K562 (cell line): ENCODE data around the gene SCRN2. TPM values are rescaled to one million over a fixed set of nuclear protein-coding genes. Genes with fewer than 3 reads are reported as not detected.

ENCODE experiments used
- CHD4 ChIP-seq: fragments of 200-600 bp; sonication (generic); IDR thresholded peaks from 3 replicates; pipeline ENCODE4 v1.6.1; 2012; ENCODE audit warnings: low read depth, mild to moderate bottlenecking, mixed read lengths, low read length, inconsistent platforms; ENCODE audit not compliant: insufficient read depth, insufficient replicate concordance, poor library complexity, severe bottlenecking
- COPS2 ChIP-seq: fragments of 450-650 bp; conservative IDR thresholded peaks from 2 replicates; pipeline ENCODE4 v1.6.1; 2016; ENCODE audit warnings: mild to moderate bottlenecking, moderate library complexity
- CREBBP ChIP-seq: IDR thresholded peaks from one replicate; pipeline ENCODE4 v1.6.1; 2012; ENCODE audit warnings: low read depth, mild to moderate bottlenecking, control low read depth, inconsistent platforms, low read length
- CTCF ChIP-seq, 3 experiments: IDR thresholded peaks in 2 of 3; conservative IDR thresholded peaks in 1 of 3; 2 replicates each; pipeline ENCODE4 v1.5.1; 2011 to 2012; ENCODE audit warnings: low read length in 3 of 3, mild to moderate bottlenecking in 3 of 3, control low read depth in 2 of 3, improper control_type of control experiment in 1 of 3, inconsistent platforms in 1 of 3, low read depth in 1 of 3, mixed read lengths in 1 of 3, moderate library complexity in 1 of 3; ENCODE audit not compliant: insufficient read depth in 2 of 3
- GATA2 ChIP-seq: sonication (generic); formaldehyde crosslinking; IDR thresholded peaks from 2 replicates; pipeline ENCODE4 v1.4.0; 2020; ENCODE audit warnings: mild to moderate bottlenecking, missing genetic modification reagents
- HES1 ChIP-seq: fragments of 450-650 bp; IDR thresholded peaks from 2 replicates; pipeline ENCODE4 v1.6.1; 2016; ENCODE audit warnings: low read depth, mild to moderate bottlenecking, moderate library complexity
- ILF3 ChIP-seq: fragments of 450-650 bp; IDR thresholded peaks from 2 replicates; pipeline ENCODE4 v1.6.1; 2018; ENCODE audit warnings: antibody characterized with exemption, mild to moderate bottlenecking, moderate library complexity, borderline replicate concordance
- IRF2 ChIP-seq: sonication (generic); formaldehyde crosslinking; IDR thresholded peaks from 2 replicates; pipeline ENCODE4 v1.8.1; 2022; ENCODE audit warnings: mild to moderate bottlenecking, missing genetic modification reagents
- KAT7 ChIP-seq: sonication (generic); formaldehyde crosslinking; IDR thresholded peaks from 2 replicates; pipeline ENCODE4 v1.8.0; 2022; ENCODE audit warnings: missing genetic modification reagents, mild to moderate bottlenecking, borderline replicate concordance
- MAFF ChIP-seq: IDR thresholded peaks from 2 replicates; pipeline ENCODE4 v1.6.1; 2012; ENCODE audit warnings: low read length, improper control_type of control experiment
- MTA2 ChIP-seq: fragments of 450-650 bp; IDR thresholded peaks from 2 replicates; pipeline ENCODE4 v1.6.1; 2016; ENCODE audit warnings: low read depth
- NR2C2 ChIP-seq, 2 experiments: fragments of 200-800 bp in 1 of 2; sonication (Bioruptor generic) in 1 of 2; sonication (generic) in 1 of 2; formaldehyde crosslinking in 1 of 2; IDR thresholded peaks; 2 replicates each; pipeline versions ENCODE4 v1.6.1 to v1.8.0; 2016 to 2022; ENCODE audit warnings: mild to moderate bottlenecking in 1 of 2, missing compliant biosample characterization in 1 of 2, missing genetic modification characterization in 1 of 2, missing genetic modification reagents in 1 of 2
- NR3C1 ChIP-seq: sonication (generic); formaldehyde crosslinking; IDR thresholded peaks from 2 replicates; pipeline ENCODE4 v1.8.1; 2022; ENCODE audit warnings: missing genetic modification reagents
- PHF21A ChIP-seq: fragments of 450-650 bp; IDR thresholded peaks from 2 replicates; pipeline ENCODE4 v1.6.1; 2017; ENCODE audit warnings: low read depth, borderline replicate concordance
- PHF8 ChIP-seq: fragments of 200-600 bp; sonication (generic); IDR thresholded peaks from 2 replicates; pipeline ENCODE4 v1.6.1; 2012; ENCODE audit warnings: mixed run types, mild to moderate bottlenecking, inconsistent platforms, low read length, moderate library complexity, borderline replicate concordance
- SMAD1 ChIP-seq: fragments of 150-350 bp; IDR thresholded peaks from 2 replicates; pipeline ENCODE4 v1.6.1; 2014; ENCODE audit warnings: low read length, low read depth; ENCODE audit not compliant: partially characterized antibody
- SMAD4 ChIP-seq: fragments of 250-450 bp; sonication (Bioruptor Pico); conservative IDR thresholded peaks from 2 replicates; pipeline ENCODE4 v1.8.0; 2021; ENCODE audit warnings: inconsistent platforms, mild to moderate bottlenecking, moderate library complexity
- SMARCA5 ChIP-seq: fragments of 450-650 bp; IDR thresholded peaks from 2 replicates; pipeline ENCODE4 v1.6.1; 2016
- UBTF ChIP-seq, 2 experiments: IDR thresholded peaks; 2 replicates each; pipeline ENCODE4 v1.6.1; 2012; ENCODE audit warnings: improper control_type of control experiment in 2 of 2, low read depth in 2 of 2, low read length in 2 of 2, borderline replicate concordance in 1 of 2
- ZFP36 ChIP-seq: fragments of 150-350 bp; IDR thresholded peaks from 2 replicates; pipeline ENCODE4 v1.6.1; 2018; ENCODE audit warnings: low read length, low read depth; ENCODE audit not compliant: partially characterized antibody
- ZNF507 ChIP-seq: conservative IDR thresholded peaks from 2 replicates; pipeline ENCODE4 v1.6.1; 2017; ENCODE audit warnings: missing genetic modification characterization, missing compliant biosample characterization
- ZNF785 ChIP-seq: fragments of 250-450 bp; sonication (Bioruptor Pico); IDR thresholded peaks from 2 replicates; pipeline ENCODE4 v1.4.0; 2020; ENCODE audit warnings: mild to moderate bottlenecking
- polyA plus RNA-seq, 8 experiments: library from polyadenylated mRNA; depleted of rRNA in 4 of 8; stranded (reverse) in 5 of 8; unstranded in 3 of 8; fragments of >200 nt; fragmentation: Nextera tagmentation in 2 of 8; fragmentation: Illumina TruSeq in 1 of 8; extraction: Ambion mirVana in 2 of 8; extraction: Trizol in 1 of 8; gene quantifications; 2 replicates each; pipeline versions ENCODE4 v1.2.1 to v1.2.3, GENCODE V29; 2011 to 2014; ENCODE audit warnings: inconsistent platforms in 1 of 8, missing spikeins in 1 of 8
- total RNA-seq, 7 experiments: library from RNA; depleted of rRNA in 6 of 7; stranded (reverse); fragments of >200 nt in 6 of 7; fragmentation: Illumina TruSeq in 2 of 7; extraction: Trizol in 2 of 7; gene quantifications; 2 replicates each; pipeline versions ENCODE4 v1.2.1 to v1.2.3, GENCODE V29; 2011 to 2021; ENCODE audit warnings: low replicate concordance in 1 of 7
- TF ChIP-seq, protein P1 (sequence below): sonication (generic); formaldehyde crosslinking; IDR thresholded peaks from 2 replicates; pipeline ENCODE4 v1.9.0; 2022; ENCODE audit warnings: mild to moderate bottlenecking, missing genetic modification reagents

The SCRN2 gene
- total and polyA plus RNA-seq, 9 of the 15 experiments (the other 6 are each of a cell fraction or from before 2014, with no cell fraction given): 0.25 to 32.9 (median 13.6) TPM

GRCh38 chr17:47889734-47890529, 48.9 kb upstream of the SCRN2 start (continued):
- TF ChIP-seq, protein P1, sequence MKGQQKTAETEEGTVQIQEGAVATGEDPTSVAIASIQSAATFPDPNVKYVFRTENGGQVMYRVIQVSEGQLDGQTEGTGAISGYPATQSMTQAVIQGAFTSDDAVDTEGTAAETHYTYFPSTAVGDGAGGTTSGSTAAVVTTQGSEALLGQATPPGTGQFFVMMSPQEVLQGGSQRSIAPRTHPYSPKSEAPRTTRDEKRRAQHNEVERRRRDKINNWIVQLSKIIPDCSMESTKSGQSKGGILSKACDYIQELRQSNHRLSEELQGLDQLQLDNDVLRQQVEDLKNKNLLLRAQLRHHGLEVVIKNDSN (CRISPR knock-in tag): no peak
- TF ChIP-seq ZNF507 (no peak), SMAD1 (no peak), SMAD4 (CRISPR knock-in tag) (no peak), ZNF785 (no peak), NR3C1 (CRISPR knock-in tag) (no peak), ZFP36 (no peak), COPS2 (no peak), NR2C2 (CRISPR knock-in tag; IDR thresholded peaks at IDR 0.05) (no peak), NR2C2 (tag; IDR thresholded peaks at IDR 0.05) (peak; percentile 54), HES1 (no peak), KAT7 (no peak), PHF8 (no peak), UBTF (IDR thresholded peaks at IDR 0.05; ENCODE audit: borderline replicate concordance in 1 of 2, low read depth in 2 of 2, low read length in 2 of 2) (no peak), MTA2 (no peak), CTCF (IDR thresholded peaks at IDR 0.05 in 2 of 3, conservative IDR thresholded peaks at IDR 0.05 in 1 of 3; ENCODE audit: insufficient read depth in 2 of 3, low read depth in 1 of 3, low read length in 3 of 3) (peak; percentile 93 to 97 (median 96)), CREBBP (no peak), MAFF (no peak), ILF3 (no peak), PHF21A (no peak), CHD4 (no peak), GATA2 (CRISPR knock-in tag) (no peak), SMARCA5 (no peak), IRF2 (CRISPR knock-in tag) (no peak)
